ENCODE data around the gene ZSCAN29. TPM values are rescaled to one million over a fixed set of nuclear protein-coding genes. Genes with fewer than 3 reads are reported as not detected.

ZSCAN29 gene
- total and polyA plus RNA-seq, 2 donors (not counting 1 experiment from before 2014, with no cell fraction given), result 16.1 to 51.5 TPM

GRCh38 chr15:43406189-43406588, 35.3 kb upstream of the ZSCAN29 start:
- no peak for ATAC-seq (ENCODE audit: low read depth)
- H3K9me3 ChIP-seq (ENCODE audit: control extremely low read depth in 1 of 3, control insufficient read depth in 2 of 3, insufficient read depth in 1 of 3, low read length in 2 of 3), result no peaks in the 10 kb centered on the region
- 80% methylated on average over 1 of the region's 2 CpGs for WGBS (ENCODE audit: insufficient coverage)
- peaks cover 2 to 82% of the 10 kb centered on the region in 2 experiments for H3K36me3 ChIP-seq (replicated peaks in 1 of 2; ENCODE audit: control extremely low read depth in 1 of 2, control insufficient read depth in 1 of 2, extremely low read depth in 1 of 2, insufficient read depth in 2 of 2, low read length in 1 of 2)
- H3K4me3 Mint-ChIP-seq, result no peak overlapping the region
- H3K9ac ChIP-seq (ENCODE audit: low read length), result no peak overlapping the region
- ChIA-PET CTCF (interaction anchor here (1.1 to 1.2 kb wide), 2 partner anchors 10 to 30 kb away, joined by 3 read pairs; no protein-coding TSS in a partner anchor), POLR2A (interaction anchor here (0.6 kb wide), 1 partner anchor 13 kb away, joined by 7 read pairs; no protein-coding TSS in a partner anchor)
- H3K4me1 Mint-ChIP-seq, result no peaks in the 10 kb centered on the region
- no peak overlapping the region for H3K4me2 ChIP-seq (replicated peaks; ENCODE audit: low read depth, low read length, poor library complexity, severe bottlenecking)
- H3K4me1 ChIP-seq (ENCODE audit: control insufficient read depth in 2 of 2, insufficient read depth in 2 of 2, low read length in 2 of 2), result no peaks in the 10 kb centered on the region
- TF ChIP-seq EZH2 (IDR thresholded peaks at IDR 0.05; ENCODE audit: borderline replicate concordance, insufficient read depth, low read depth, low read length, poor library complexity, severe bottlenecking), result no peak
- no peak for TF ChIP-seq CTCF (IDR thresholded peaks at IDR 0.05)
- H3K27me3 Mint-ChIP-seq, result no peaks in the 10 kb centered on the region
- H3K9me3 Mint-ChIP-seq (ENCODE audit: insufficient read depth), result no peaks in the 10 kb centered on the region
- H3K27me3 ChIP-seq (replicated peaks in 1 of 4; ENCODE audit: control extremely low read depth in 1 of 4, control insufficient read depth in 3 of 4, insufficient read depth in 4 of 4, low read length in 3 of 4), result no peaks in the 10 kb centered on the region
- intact Hi-C loops (cut with micrococcal nuclease), result no loop called here
- H4K20me1 ChIP-seq (ENCODE audit: control insufficient read depth, insufficient read depth, low read length, poor library complexity, severe bottlenecking), result no peaks in the 10 kb centered on the region
- H3K27ac ChIP-seq (ENCODE audit: low read length in 2 of 2), result no peak overlapping the region
- no peak overlapping the region for H3K27ac Mint-ChIP-seq
- no peak overlapping the region for H3K4me3 ChIP-seq (ENCODE audit: control extremely low read depth in 1 of 5, extremely low read depth in 1 of 5, insufficient read depth in 1 of 5, low read depth in 2 of 5, low read length in 4 of 5)
- no peaks in the 10 kb centered on the region for H3K79me2 ChIP-seq (ENCODE audit: control insufficient read depth, insufficient read depth, low read length)
- no peak overlapping the region for H2AFZ ChIP-seq (ENCODE audit: insufficient read depth, low read depth, low read length, poor library complexity, severe bottlenecking)
- no peak for DNase-seq

GRCh38 chr15:43404130-43404529, 33.3 kb upstream of the ZSCAN29 start:
- Histone ChIP-seq H3K9ac (ENCODE audit: low read length) (no peak overlapping the region), H3K79me2 (ENCODE audit: control insufficient read depth, insufficient read depth, low read length) (no peaks in the 10 kb centered on the region), H2AFZ (ENCODE audit: insufficient read depth, low read depth, low read length, poor library complexity, severe bottlenecking) (no peak overlapping the region), H3K36me3 (replicated peaks in 1 of 2; ENCODE audit: control extremely low read depth in 1 of 2, control insufficient read depth in 1 of 2, extremely low read depth in 1 of 2, insufficient read depth in 2 of 2, low read length in 1 of 2) (peaks cover 3 to 84% of the 10 kb centered on the region in 2 experiments), H3K27me3 (replicated peaks in 1 of 4; ENCODE audit: control extremely low read depth in 1 of 4, control insufficient read depth in 3 of 4, insufficient read depth in 4 of 4, low read length in 3 of 4) (no peaks in the 10 kb centered on the region), H3K9me3 (ENCODE audit: control extremely low read depth in 1 of 3, control insufficient read depth in 2 of 3, insufficient read depth in 1 of 3, low read length in 2 of 3) (no peaks in the 10 kb centered on the region), H3K4me2 (replicated peaks; ENCODE audit: low read depth, low read length, poor library complexity, severe bottlenecking) (no peak overlapping the region), H3K27ac (ENCODE audit: low read length in 2 of 2) (no peak overlapping the region), H3K4me3 (ENCODE audit: control extremely low read depth in 1 of 5, extremely low read depth in 1 of 5, insufficient read depth in 1 of 5, low read depth in 2 of 5, low read length in 4 of 5) (no peak overlapping the region), H3K4me1 (ENCODE audit: control insufficient read depth in 2 of 2, insufficient read depth in 2 of 2, low read length in 2 of 2) (no peaks in the 10 kb centered on the region), H4K20me1 (ENCODE audit: control insufficient read depth, insufficient read depth, low read length, poor library complexity, severe bottlenecking) (no peaks in the 10 kb centered on the region)
- no peak for TF ChIP-seq EZH2 (IDR thresholded peaks at IDR 0.05; ENCODE audit: borderline replicate concordance, insufficient read depth, low read depth, low read length, poor library complexity, severe bottlenecking)
- TF ChIP-seq CTCF (IDR thresholded peaks at IDR 0.05), result no peak
- H3K4me3 Mint-ChIP-seq, result no peak overlapping the region
- ChIA-PET CTCF (no interaction called here), POLR2A (interaction anchor here (0.6 kb wide), 1 partner anchor 27 kb away, joined by 6 read pairs; no protein-coding TSS in a partner anchor)
- no peaks in the 10 kb centered on the region for H3K9me3 Mint-ChIP-seq (ENCODE audit: insufficient read depth)
- ATAC-seq (ENCODE audit: low read depth) (no peak), DNase-seq (no peak)
- no CpG with 5 or more reads among the region's 5 CpGs for WGBS (ENCODE audit: insufficient coverage)
- no peak overlapping the region for H3K27ac Mint-ChIP-seq
- no peaks in the 10 kb centered on the region for H3K4me1 Mint-ChIP-seq
- no peaks in the 10 kb centered on the region for H3K27me3 Mint-ChIP-seq
- intact Hi-C loops (cut with micrococcal nuclease), result no loop called here

Measured in B cell (primary cell).